HCT116 (cell line): ENCODE data around the gene ABL1. TPM values are rescaled to one million over a fixed set of nuclear protein-coding genes. Genes with fewer than 3 reads are reported as not detected.

Experiments
- ATAC-seq: fragments of 200-7000 bp; cut with Tn5 transposase; 2 replicates; pipeline ENCODE4 v1.9.1; 2020; ENCODE audit warnings: mild to moderate bottlenecking, moderate library complexity
- BruUV-seq: library from RNA; stranded (reverse); fragments of 400-500 nt; replicated peaks from 2 replicates; lab custom pipeline; 2021; lab: Mats Ljungman, UMichigan
- CTCF ChIA-PET: fragments of 300-600 bp; sonication (Branson Sonifier 250); formaldehyde crosslinking; loops from one replicate; lab custom pipeline; 2021; ENCODE audit warnings: antibody characterized with exemption; lab: Charles Lee
- POLR2A ChIA-PET: fragments of 300-600, 350-600 bp; sonication (Branson Sonifier 250); formaldehyde crosslinking; loops from one replicate; lab custom pipeline; 2021; ENCODE audit warnings: antibody characterized with exemption; lab: Charles Lee
- RAD21 ChIA-PET, 2 experiments: fragments of 300-600 bp; sonication (Branson Sonifier 250); formaldehyde crosslinking; loops; one replicate each; lab custom pipeline; 2023; ENCODE audit warnings: low total read pairs in 2 of 2; ENCODE audit not compliant: uncharacterized antibody in 2 of 2, unreplicated experiment in 2 of 2, low non-redundant PET in 1 of 2; lab: Charles Lee
- DNase-seq: peaks from one replicate; pipeline ENCODE4 v3.0.0-alpha.2; 2010; ENCODE audit warnings: low read depth, low spot score
- H2AFZ ChIP-seq: fragments of 200-600 bp; shearing (Covaris generic), sonication (generic); 2 replicates; pipeline ENCODE4 v1.6.1; 2017; ENCODE audit warnings: low read depth, mixed run types, mixed read lengths, antibody characterized with exemption, low read length; ENCODE audit not compliant: poor library complexity, severe bottlenecking
- H3K27ac ChIP-seq: 2 replicates; pipeline ENCODE4 v1.5.1; 2012; ENCODE audit warnings: low read depth, low read length
- H3K27me3 ChIP-seq: fragments of 200-600 bp; sonication (generic); 2 replicates; pipeline ENCODE4 v1.6.1; 2016; ENCODE audit warnings: mixed run types, low read length, mixed read lengths; ENCODE audit not compliant: insufficient read depth
- H3K36me3 ChIP-seq, 2 experiments: fragments of 200-500 bp in 1 of 2; fragments of 200-600 bp in 1 of 2; sonication (Bioruptor generic) in 1 of 2; sonication (generic) in 1 of 2; 2 replicates each; pipeline versions ENCODE4 v1.5.1 to v1.6.1; 2014 to 2016; ENCODE audit warnings: low read length in 2 of 2, inconsistent platforms in 1 of 2, mixed read lengths in 1 of 2, mixed run types in 1 of 2; ENCODE audit not compliant: insufficient read depth in 2 of 2, control insufficient read depth in 1 of 2
- H3K4me1 ChIP-seq, 2 experiments: fragments of 200-600 bp in 1 of 2; sonication (generic) in 1 of 2; 2 replicates each; pipeline versions ENCODE4 v1.5.1 to v1.6.1; 2012 to 2017; ENCODE audit warnings: low read length in 2 of 2, inconsistent platforms in 1 of 2, mild to moderate bottlenecking in 1 of 2, mixed read lengths in 1 of 2, mixed run types in 1 of 2, moderate library complexity in 1 of 2; ENCODE audit not compliant: insufficient read depth in 2 of 2, control insufficient read depth in 1 of 2
- H3K4me2 ChIP-seq: fragments of 200-600 bp; sonication (generic); 2 replicates; pipeline ENCODE4 v1.6.1; 2017; ENCODE audit warnings: mixed run types, low read length, mixed read lengths
- H3K4me3 ChIP-seq, 2 experiments: fragments of 200-600 bp in 1 of 2; sonication (generic) in 1 of 2; replicated peaks in 1 of 2; 2 replicates each; pipeline ENCODE4 v1.5.1; 2011 to 2016; ENCODE audit warnings: low read length in 2 of 2, control low read depth in 1 of 2, low read depth in 1 of 2, mild to moderate bottlenecking in 1 of 2, mixed read lengths in 1 of 2, mixed run types in 1 of 2
- H3K79me2 ChIP-seq: fragments of 200-600 bp; sonication (generic); 2 replicates; pipeline ENCODE4 v1.6.1; 2017; ENCODE audit warnings: mild to moderate bottlenecking, mixed run types, low read length, moderate library complexity, mixed read lengths; ENCODE audit not compliant: insufficient read depth
- H3K9ac ChIP-seq: fragments of 200-600 bp; sonication (generic); 2 replicates; pipeline ENCODE4 v1.6.1; 2016; ENCODE audit warnings: low read length, mixed read lengths
- H3K9me2 ChIP-seq: fragments of 200-600 bp; sonication (generic), shearing (Covaris generic); 2 replicates; pipeline ENCODE4 v1.6.1; 2017; ENCODE audit warnings: mixed run types, mild to moderate bottlenecking, moderate library complexity; ENCODE audit not compliant: insufficient read depth
- H3K9me3 ChIP-seq, 2 experiments: fragments of 200-500 bp in 1 of 2; fragments of 200-600 bp in 1 of 2; sonication (Bioruptor generic) in 1 of 2; sonication (generic) in 1 of 2; 2 replicates each; pipeline ENCODE4 v1.6.1; 2014 to 2017; ENCODE audit warnings: low read length in 2 of 2, mixed read lengths in 2 of 2, inconsistent platforms in 1 of 2, low read depth in 1 of 2, mild to moderate bottlenecking in 1 of 2, mixed run types in 1 of 2, moderate library complexity in 1 of 2; ENCODE audit not compliant: control insufficient read depth in 1 of 2, insufficient read depth in 1 of 2
- H4K20me1 ChIP-seq: fragments of 200-600 bp; sonication (generic), shearing (Covaris generic); 2 replicates; pipeline ENCODE4 v1.6.1; 2017; ENCODE audit warnings: mixed run types, mild to moderate bottlenecking, moderate library complexity; ENCODE audit not compliant: insufficient read depth
- ATF3 ChIP-seq: IDR thresholded peaks from 2 replicates; pipeline ENCODE4 v1.6.1; 2012
- EGR1 ChIP-seq: IDR thresholded peaks from 2 replicates; pipeline ENCODE4 v1.6.1; 2012; ENCODE audit warnings: low read depth
- ELF1 ChIP-seq: IDR thresholded peaks from 2 replicates; pipeline ENCODE4 v1.6.1; 2012; ENCODE audit warnings: low read depth, borderline replicate concordance
- EZH2 ChIP-seq: fragments of 200-600 bp; sonication (generic); IDR thresholded peaks from 2 replicates; pipeline ENCODE4 v1.6.1; 2017; ENCODE audit warnings: antibody characterized with exemption, mixed run types
- EZH2phosphoT487 ChIP-seq: fragments of 200-600 bp; IDR thresholded peaks from 2 replicates; pipeline ENCODE4 v1.6.1; 2018; ENCODE audit warnings: antibody characterized with exemption, borderline replicate concordance
- POLR2A ChIP-seq: IDR thresholded peaks from 2 replicates; pipeline ENCODE4 v1.7.0; 2011; ENCODE audit warnings: borderline replicate concordance; ENCODE audit not compliant: insufficient read depth, insufficient read length; ENCODE audit errors: extremely low read depth
- POLR2AphosphoS5 ChIP-seq: IDR thresholded peaks from 2 replicates; pipeline ENCODE4 v1.6.1; 2011; ENCODE audit warnings: mild to moderate bottlenecking, low read depth, low read length, moderate library complexity
- REST ChIP-seq: IDR thresholded peaks from 2 replicates; pipeline ENCODE4 v1.6.1; 2012; ENCODE audit warnings: low read depth
- SP1 ChIP-seq: IDR thresholded peaks from 2 replicates; pipeline ENCODE4 v1.6.1; 2012; ENCODE audit warnings: low read depth
- TCF7L2 ChIP-seq: IDR thresholded peaks from 2 replicates; pipeline ENCODE4 v1.7.0; 2011; ENCODE audit warnings: borderline replicate concordance, inconsistent platforms; ENCODE audit not compliant: insufficient read depth, insufficient read length; ENCODE audit errors: extremely low read depth
- ZBTB33 ChIP-seq: IDR thresholded peaks from 2 replicates; pipeline ENCODE4 v1.6.1; 2011; ENCODE audit warnings: mild to moderate bottlenecking, low read length, moderate library complexity; ENCODE audit not compliant: insufficient replicate concordance; ENCODE audit errors: extremely low read depth
- ZFX ChIP-seq: fragments of 450-650 bp; IDR thresholded peaks from 2 replicates; pipeline ENCODE4 v1.6.1; 2017
- intact Hi-C: fragments of 100-400 bp; cut with micrococcal nuclease; formaldehyde crosslinking; loops from 2 replicates; pipeline ENCODE4 v1.10.0; 2022
- total RNA-seq: library from RNA; stranded (reverse); gene quantifications from one replicate; pipeline ENCODE4 v1.2.1, GENCODE V29; 2021; ENCODE audit not compliant: unreplicated experiment

Gene ABL1
- total RNA-seq, 1 experiment from 2014 or later, result 54.7 TPM

GRCh38 chr9:130839132-130840111 is 4.4 kb downstream of the ABL1 start:
- H4K20me1 ChIP-seq, result peaks cover 3% of the 10 kb centered on the region; the same call in 1 of the 2 replicates
- DNase-seq (no peak), ATAC-seq (no peak)
- no peaks in the 10 kb centered on the region for H3K9me2 ChIP-seq
- H3K36me3 ChIP-seq, result no peaks in the 10 kb centered on the region
- no TSS peak for BruUV-seq
- H2AFZ ChIP-seq, result no peak overlapping the region
- H3K9ac ChIP-seq, result no peak overlapping the region
- intact Hi-C loops, result no loop called here
- no peak overlapping the region for H3K4me2 ChIP-seq
- no peak overlapping the region for H3K27ac ChIP-seq
- CTCF ChIA-PET, result no interaction called here
- H3K4me1 ChIP-seq, result peaks cover 21 to 28% of the 10 kb centered on the region in 2 experiments
- H3K9me3 ChIP-seq, result no peaks in the 10 kb centered on the region
- TF ChIP-seq POLR2A (no peak), ATF3 (no peak), EZH2 (no peak)
- RAD21 ChIA-PET, result no interaction called here
- POLR2A ChIA-PET, result no interaction called here
- H3K4me3 ChIP-seq, result no peak overlapping the region
- H3K79me2 ChIP-seq, result peaks cover 91% of the 10 kb centered on the region
- no peaks in the 10 kb centered on the region for H3K27me3 ChIP-seq

- RAD21 ChIA-PET, result no interaction called here
- TF ChIP-seq EGR1 (no peak), TCF7L2 (no peak), POLR2A (no peak), REST (no peak), ELF1 (no peak), EZH2phosphoT487 (no peak), POLR2AphosphoS5 (no peak), ZBTB33 (no peak), SP1 (no peak), ZFX (no peak)
- no peaks in the 10 kb centered on the region for H3K9me2 ChIP-seq
- peaks cover 100% of the 10 kb centered on the region for H3K79me2 ChIP-seq
- no peak overlapping the region for H2AFZ ChIP-seq
- H3K9ac ChIP-seq, result no peak overlapping the region
- POLR2A ChIA-PET, result no interaction called here
- ATAC-seq (no peak), DNase-seq (no peak)
- no peaks in the 10 kb centered on the region for H3K27me3 ChIP-seq
- CTCF ChIA-PET, result no interaction called here
- peaks cover 37 to 38% of the 10 kb centered on the region in 2 experiments for H3K4me1 ChIP-seq
- peaks cover 11% of the 10 kb centered on the region; the same call in 1 of the 2 replicates for H4K20me1 ChIP-seq
- no peak overlapping the region for H3K27ac ChIP-seq
- no peak overlapping the region for H3K4me2 ChIP-seq
- no TSS peak for BruUV-seq
- H3K4me3 ChIP-seq, result no peak overlapping the region
- no peaks in the 10 kb centered on the region for H3K9me3 ChIP-seq
- H3K36me3 ChIP-seq, result no peaks in the 10 kb centered on the region
- intact Hi-C loops, result no loop called here
Observed at GRCh38 chr9:130842545-130842944, 7.5 kb downstream of the ABL1 start.
